ENCODE data around the gene RARB.

RARB gene

DNA sequence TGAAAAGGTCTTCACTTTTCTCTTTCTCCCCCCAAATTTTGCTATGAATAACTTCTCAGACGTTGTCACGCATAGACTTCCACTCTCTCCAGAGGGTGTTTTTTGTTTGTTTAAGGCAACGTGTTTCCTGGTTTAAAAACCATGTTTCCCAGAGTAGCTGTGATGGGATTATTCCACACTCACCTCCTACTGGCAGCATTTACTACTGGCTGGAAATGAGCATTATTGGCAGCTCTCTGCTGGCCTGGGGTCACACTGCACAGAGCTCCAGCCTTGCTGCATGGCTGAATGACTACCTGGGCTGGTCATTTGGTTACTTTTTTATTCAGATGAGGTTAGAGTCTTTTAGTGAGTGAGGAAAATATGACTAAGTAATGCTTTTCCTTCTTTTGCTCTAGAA, 65.2 kb downstream of the RARB start:
- DNase-seq (ENCODE audit: low read depth) = no peak
- no peak overlapping the region for H3K4me3 ChIP-seq (ENCODE audit: control insufficient read depth, low read depth, low read length)
- TF ChIP-seq, protein P1, sequence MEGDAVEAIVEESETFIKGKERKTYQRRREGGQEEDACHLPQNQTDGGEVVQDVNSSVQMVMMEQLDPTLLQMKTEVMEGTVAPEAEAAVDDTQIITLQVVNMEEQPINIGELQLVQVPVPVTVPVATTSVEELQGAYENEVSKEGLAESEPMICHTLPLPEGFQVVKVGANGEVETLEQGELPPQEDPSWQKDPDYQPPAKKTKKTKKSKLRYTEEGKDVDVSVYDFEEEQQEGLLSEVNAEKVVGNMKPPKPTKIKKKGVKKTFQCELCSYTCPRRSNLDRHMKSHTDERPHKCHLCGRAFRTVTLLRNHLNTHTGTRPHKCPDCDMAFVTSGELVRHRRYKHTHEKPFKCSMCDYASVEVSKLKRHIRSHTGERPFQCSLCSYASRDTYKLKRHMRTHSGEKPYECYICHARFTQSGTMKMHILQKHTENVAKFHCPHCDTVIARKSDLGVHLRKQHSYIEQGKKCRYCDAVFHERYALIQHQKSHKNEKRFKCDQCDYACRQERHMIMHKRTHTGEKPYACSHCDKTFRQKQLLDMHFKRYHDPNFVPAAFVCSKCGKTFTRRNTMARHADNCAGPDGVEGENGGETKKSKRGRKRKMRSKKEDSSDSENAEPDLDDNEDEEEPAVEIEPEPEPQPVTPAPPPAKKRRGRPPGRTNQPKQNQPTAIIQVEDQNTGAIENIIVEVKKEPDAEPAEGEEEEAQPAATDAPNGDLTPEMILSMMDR (IDR thresholded peaks at IDR 0.05; ENCODE audit: control insufficient read depth, insufficient read depth, low read depth, low read length, missing control alignments) = no peak

DNA sequence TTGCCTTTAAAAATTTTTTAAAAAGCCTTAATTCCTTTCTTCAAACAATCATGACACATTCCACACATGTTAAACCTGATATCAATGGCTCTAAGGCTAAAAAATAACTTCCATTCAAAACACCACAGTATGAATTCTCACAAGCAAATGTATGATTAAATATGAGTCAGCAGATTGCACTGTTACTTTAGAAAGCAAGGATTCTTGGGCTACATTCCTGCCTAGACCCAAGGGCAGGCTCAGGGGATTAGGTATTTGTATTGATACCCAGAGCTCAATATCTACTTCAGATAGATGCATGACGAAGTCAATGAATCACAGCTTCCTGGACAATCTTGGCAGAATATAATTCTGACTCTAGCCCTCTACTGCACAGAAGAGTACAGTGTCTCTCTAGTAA, 65.7 kb downstream of the RARB start:
- peak; percentile 49 for DNase-seq (ENCODE audit: low read depth)
- TF ChIP-seq, protein P1 (IDR thresholded peaks at IDR 0.05; ENCODE audit: control insufficient read depth, insufficient read depth, low read depth, low read length, missing control alignments) = peak; percentile 7
- H3K4me3 ChIP-seq (ENCODE audit: control insufficient read depth, low read depth, low read length) = no peak overlapping the region

DNA sequence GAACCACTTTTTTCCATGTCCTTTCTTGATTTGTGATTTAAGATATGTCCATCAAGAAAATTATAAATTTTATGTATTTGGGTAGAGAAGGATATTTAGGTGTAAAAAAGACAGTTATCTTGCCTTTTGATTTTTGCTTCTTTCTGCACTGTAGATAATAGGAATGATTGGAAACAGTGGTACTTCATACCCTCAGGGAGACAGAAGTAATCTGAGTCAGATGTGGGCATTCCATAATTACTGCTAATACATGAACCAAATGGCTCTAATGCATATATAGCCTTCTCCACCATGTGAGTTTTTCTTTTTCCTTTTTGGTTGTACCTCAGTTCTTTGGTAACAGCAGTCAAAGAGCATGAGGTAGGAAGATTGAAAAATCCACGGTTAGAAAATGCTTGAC, 67.2 kb downstream of the RARB start:
- H3K4me3 ChIP-seq (ENCODE audit: control insufficient read depth, low read depth, low read length) = no peak overlapping the region
- TF ChIP-seq, protein P1 (IDR thresholded peaks at IDR 0.05; ENCODE audit: control insufficient read depth, insufficient read depth, low read depth, low read length, missing control alignments) = no peak
- no peak for DNase-seq (ENCODE audit: low read depth)

DNA sequence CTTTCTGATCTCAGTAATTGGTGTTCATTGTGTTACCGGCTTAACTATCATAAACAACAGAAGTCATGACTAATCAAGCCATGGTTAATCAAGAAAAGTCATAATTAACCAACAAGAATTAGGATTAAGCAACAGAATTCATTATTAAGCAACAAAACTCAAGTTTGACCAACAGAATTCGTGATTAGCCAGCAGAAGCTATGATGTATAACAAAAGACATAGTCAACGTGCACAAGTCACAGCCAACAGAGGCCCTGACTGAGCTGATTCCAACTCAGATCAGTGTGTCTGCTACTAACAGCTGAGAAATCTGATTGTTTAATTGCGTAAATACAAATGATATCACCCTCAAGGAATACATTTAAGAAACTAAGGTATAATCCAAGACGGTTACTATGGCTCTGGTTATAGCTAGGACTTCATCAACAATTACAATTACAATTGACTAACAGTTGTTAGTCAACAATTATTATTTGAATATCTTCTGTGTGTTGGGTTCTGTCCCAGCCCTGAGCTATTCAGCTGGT, 67.7 kb downstream of the RARB start:
- DNase-seq (ENCODE audit: low read depth) = no peak
- TF ChIP-seq, protein P1 (IDR thresholded peaks at IDR 0.05; ENCODE audit: control insufficient read depth, insufficient read depth, low read depth, low read length, missing control alignments) = no peak
- no peak overlapping the region for H3K4me3 ChIP-seq (ENCODE audit: control insufficient read depth, low read depth, low read length)

DNA sequence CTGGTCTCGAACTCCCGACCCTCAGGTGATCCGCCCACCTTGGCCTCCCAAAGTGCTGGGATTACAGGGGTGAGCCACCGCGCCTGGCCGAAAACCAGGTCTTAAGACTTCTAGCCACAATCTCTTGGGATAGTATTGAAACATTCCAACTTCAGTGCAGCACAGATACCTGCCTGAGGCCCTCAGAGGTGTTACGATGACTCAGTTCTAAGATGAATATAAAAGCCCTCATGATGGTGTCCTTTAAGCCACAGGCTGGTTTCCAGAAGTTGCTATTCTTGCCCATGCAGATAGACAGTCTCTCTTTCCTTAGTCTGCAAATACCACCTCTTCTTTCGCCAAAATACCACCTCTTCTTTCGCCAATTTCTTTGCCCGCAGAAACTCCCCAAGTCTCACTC, 69.0 kb downstream of the RARB start:
- no peak overlapping the region for H3K4me3 ChIP-seq (ENCODE audit: control insufficient read depth, low read depth, low read length)
- TF ChIP-seq, protein P1 (IDR thresholded peaks at IDR 0.05; ENCODE audit: control insufficient read depth, insufficient read depth, low read depth, low read length, missing control alignments) = no peak
- no peak for DNase-seq (ENCODE audit: low read depth)

DNA sequence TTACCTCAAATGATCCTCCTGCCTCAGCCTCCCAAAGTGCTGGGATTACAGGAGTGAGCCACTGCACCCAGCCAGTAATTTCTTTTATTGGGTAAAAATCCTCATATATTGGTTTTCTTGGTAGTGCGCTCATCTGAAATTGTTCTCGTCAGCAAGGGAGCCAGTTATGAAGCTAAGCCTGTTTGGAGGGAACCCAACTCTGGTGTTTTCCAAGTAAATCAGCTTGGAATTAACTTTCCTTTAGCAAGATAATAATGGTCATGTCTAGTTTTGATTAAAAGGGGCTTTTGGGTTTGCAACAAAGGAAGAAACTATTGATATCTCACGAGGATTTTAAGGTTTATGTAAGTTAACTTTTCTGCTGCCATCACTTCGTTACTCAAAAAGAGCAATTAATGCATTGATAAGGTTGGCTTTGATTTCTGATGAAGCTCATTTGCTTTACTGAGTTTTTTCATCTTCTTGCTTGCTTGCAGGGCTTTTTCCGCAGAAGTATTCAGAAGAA, 72.7 kb downstream of the RARB start:
- TF ChIP-seq, protein P1 (IDR thresholded peaks at IDR 0.05; ENCODE audit: control insufficient read depth, insufficient read depth, low read depth, low read length, missing control alignments) = no peak
- no peak for DNase-seq (ENCODE audit: low read depth)
- no peak overlapping the region for H3K4me3 ChIP-seq (ENCODE audit: control insufficient read depth, low read depth, low read length)

DNA sequence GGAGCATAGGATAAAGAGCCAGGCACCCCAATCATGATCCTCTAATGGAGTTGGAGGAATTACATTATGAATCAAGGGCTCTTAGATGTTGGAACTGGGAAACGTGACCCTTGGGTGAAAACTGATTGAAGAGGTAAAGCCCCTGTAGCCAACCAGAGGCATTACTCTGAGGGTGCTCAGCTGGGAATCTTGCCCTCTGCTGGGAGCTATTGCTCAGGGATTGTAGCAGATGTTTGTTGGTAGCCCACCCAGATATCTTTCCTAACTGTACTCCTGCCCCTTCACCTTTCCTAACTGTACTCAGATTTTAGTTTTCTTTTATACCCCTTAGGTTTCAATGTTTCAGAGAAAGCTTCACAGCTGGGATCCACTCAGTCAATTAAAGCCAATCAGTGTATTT, 74.2 kb downstream of the RARB start:
- TF ChIP-seq, protein P1 (IDR thresholded peaks at IDR 0.05; ENCODE audit: control insufficient read depth, insufficient read depth, low read depth, low read length, missing control alignments) = no peak
- no peak for DNase-seq (ENCODE audit: low read depth)
- H3K4me3 ChIP-seq (ENCODE audit: control insufficient read depth, low read depth, low read length) = no peak overlapping the region
